ENCODE measurements around the gene BNC2. TPM values are rescaled to one million over a fixed set of nuclear protein-coding genes. Genes with fewer than 3 reads are reported as not detected.

BNC2 gene
- total RNA-seq, 2 experiments from 2014 or later = not detected

- CTCF ChIA-PET = no interaction called here
- H3K27ac ChIP-seq (ENCODE audit: low read depth in 1 of 2, low read length in 2 of 2) = no peak overlapping the region
- DNase-seq (no peak), ATAC-seq (ENCODE audit: poor library complexity) (no peak)
- POLR2A ChIA-PET = no interaction called here
- H3K27me3 ChIP-seq (ENCODE audit: control insufficient read depth in 1 of 2, insufficient read depth in 2 of 2, low read length in 2 of 2) = no peaks in the 10 kb centered on the region
- H3K9me3 ChIP-seq (ENCODE audit: control insufficient read depth in 1 of 2, insufficient read depth in 1 of 2, low read length in 2 of 2) = peaks cover 0 to 7% of the 10 kb centered on the region in 2 experiments
- no peaks in the 10 kb centered on the region for H3K27me3 Mint-ChIP-seq
- intact Hi-C loops (cut with DNase I, micrococcal nuclease) = no loop called here
- no peaks in the 10 kb centered on the region for H3K4me1 ChIP-seq (ENCODE audit: insufficient read depth, low read length)
- H3K4me3 Mint-ChIP-seq = no peak overlapping the region
- H3K4me3 ChIP-seq (ENCODE audit: low read length) = no peak overlapping the region
- no peaks in the 10 kb centered on the region for H3K9me3 Mint-ChIP-seq
- no peaks in the 10 kb centered on the region for H3K4me1 Mint-ChIP-seq (ENCODE audit: low read depth)
- no peaks in the 10 kb centered on the region for H3K36me3 ChIP-seq (ENCODE audit: insufficient read depth, low read length)
- no peak overlapping the region for H3K27ac Mint-ChIP-seq
- H3K36me3 Mint-ChIP-seq (ENCODE audit: low read depth) = no peaks in the 10 kb centered on the region
- TF ChIP-seq, protein P1, sequence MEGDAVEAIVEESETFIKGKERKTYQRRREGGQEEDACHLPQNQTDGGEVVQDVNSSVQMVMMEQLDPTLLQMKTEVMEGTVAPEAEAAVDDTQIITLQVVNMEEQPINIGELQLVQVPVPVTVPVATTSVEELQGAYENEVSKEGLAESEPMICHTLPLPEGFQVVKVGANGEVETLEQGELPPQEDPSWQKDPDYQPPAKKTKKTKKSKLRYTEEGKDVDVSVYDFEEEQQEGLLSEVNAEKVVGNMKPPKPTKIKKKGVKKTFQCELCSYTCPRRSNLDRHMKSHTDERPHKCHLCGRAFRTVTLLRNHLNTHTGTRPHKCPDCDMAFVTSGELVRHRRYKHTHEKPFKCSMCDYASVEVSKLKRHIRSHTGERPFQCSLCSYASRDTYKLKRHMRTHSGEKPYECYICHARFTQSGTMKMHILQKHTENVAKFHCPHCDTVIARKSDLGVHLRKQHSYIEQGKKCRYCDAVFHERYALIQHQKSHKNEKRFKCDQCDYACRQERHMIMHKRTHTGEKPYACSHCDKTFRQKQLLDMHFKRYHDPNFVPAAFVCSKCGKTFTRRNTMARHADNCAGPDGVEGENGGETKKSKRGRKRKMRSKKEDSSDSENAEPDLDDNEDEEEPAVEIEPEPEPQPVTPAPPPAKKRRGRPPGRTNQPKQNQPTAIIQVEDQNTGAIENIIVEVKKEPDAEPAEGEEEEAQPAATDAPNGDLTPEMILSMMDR (IDR thresholded peaks at IDR 0.05) = no peak
Measured at GRCh38 chr9:16535555-16535954, 334.9 kb downstream of the BNC2 start.

GRCh38 chr9:16532681-16533450 lies 337.6 kb downstream of the BNC2 start:
- H3K36me3 ChIP-seq (ENCODE audit: insufficient read depth, low read length) = no peaks in the 10 kb centered on the region
- H3K27ac ChIP-seq (ENCODE audit: low read depth in 1 of 2, low read length in 2 of 2) = no peak overlapping the region
- no peak for ATAC-seq (ENCODE audit: poor library complexity)
- ChIA-PET CTCF (no interaction called here), POLR2A (no interaction called here)
- no peak for DNase-seq
- Mint-ChIP-seq H3K4me3 (no peak overlapping the region), H3K27me3 (no peaks in the 10 kb centered on the region), H3K36me3 (ENCODE audit: low read depth) (no peaks in the 10 kb centered on the region), H3K27ac (no peak overlapping the region), H3K4me1 (ENCODE audit: low read depth) (no peaks in the 10 kb centered on the region), H3K9me3 (no peaks in the 10 kb centered on the region)
- H3K27me3 ChIP-seq (ENCODE audit: control insufficient read depth in 1 of 2, insufficient read depth in 2 of 2, low read length in 2 of 2) = no peaks in the 10 kb centered on the region
- intact Hi-C loops (cut with DNase I, micrococcal nuclease) = no loop called here
- no peaks in the 10 kb centered on the region for H3K4me1 ChIP-seq (ENCODE audit: insufficient read depth, low read length)
- peaks cover 0 to 3% of the 10 kb centered on the region in 2 experiments for H3K9me3 ChIP-seq (ENCODE audit: control insufficient read depth in 1 of 2, insufficient read depth in 1 of 2, low read length in 2 of 2)
- TF ChIP-seq, protein P1 (IDR thresholded peaks at IDR 0.05) = no peak
- no peak overlapping the region for H3K4me3 ChIP-seq (ENCODE audit: low read length)

GRCh38 chr9:16532272-16532671 lies 338.2 kb downstream of the BNC2 start:
- H3K27ac ChIP-seq (ENCODE audit: low read depth in 1 of 2, low read length in 2 of 2) = no peak overlapping the region
- Mint-ChIP-seq H3K4me1 (ENCODE audit: low read depth) (no peaks in the 10 kb centered on the region), H3K9me3 (no peaks in the 10 kb centered on the region), H3K4me3 (no peak overlapping the region), H3K27ac (no peak overlapping the region), H3K36me3 (ENCODE audit: low read depth) (no peaks in the 10 kb centered on the region), H3K27me3 (no peaks in the 10 kb centered on the region)
- TF ChIP-seq, protein P1 (IDR thresholded peaks at IDR 0.05) = no peak
- no peak for ATAC-seq (ENCODE audit: poor library complexity)
- no peaks in the 10 kb centered on the region for H3K4me1 ChIP-seq (ENCODE audit: insufficient read depth, low read length)
- ChIA-PET POLR2A (no interaction called here), CTCF (no interaction called here)
- no peaks in the 10 kb centered on the region for H3K36me3 ChIP-seq (ENCODE audit: insufficient read depth, low read length)
- intact Hi-C loops (cut with DNase I, micrococcal nuclease) = no loop called here
- peaks cover 0 to 3% of the 10 kb centered on the region in 2 experiments for H3K9me3 ChIP-seq (ENCODE audit: control insufficient read depth in 1 of 2, insufficient read depth in 1 of 2, low read length in 2 of 2)
- no peaks in the 10 kb centered on the region for H3K27me3 ChIP-seq (ENCODE audit: control insufficient read depth in 1 of 2, insufficient read depth in 2 of 2, low read length in 2 of 2)
- H3K4me3 ChIP-seq (ENCODE audit: low read length) = no peak overlapping the region
- DNase-seq = no peak
